H9 (cell line): ENCODE data around the gene NME4. TPM values are rescaled to one million over a fixed set of nuclear protein-coding genes. Genes with fewer than 3 reads are reported as not detected.

Experiments used
- DNase-seq: peaks from one replicate; pipeline ENCODE4 v3.0.0-alpha.2; 2017
- H2AFZ ChIP-seq: one replicate; pipeline ENCODE4 v1.6.1; 2013; ENCODE audit warnings: mild to moderate bottlenecking, low read length, control low read depth, moderate library complexity
- H2AK5ac ChIP-seq: 2 replicates; pipeline ENCODE4 v1.6.1; 2013; ENCODE audit warnings: low read length, control low read depth, mixed read lengths; ENCODE audit not compliant: insufficient read length
- H2BK120ac ChIP-seq: one replicate; pipeline ENCODE4 v1.6.1; 2013; ENCODE audit warnings: low read depth, mild to moderate bottlenecking, low read length, control low read depth, inconsistent platforms; ENCODE audit not compliant: poor library complexity, severe bottlenecking
- H2BK12ac ChIP-seq: 2 replicates; pipeline ENCODE4 v1.6.1; 2013; ENCODE audit warnings: low read length, control low read depth, mixed read lengths, low read depth; ENCODE audit not compliant: insufficient read length
- H2BK15ac ChIP-seq: 2 replicates; pipeline ENCODE4 v1.6.1; 2013; ENCODE audit warnings: low read depth, low read length, control low read depth
- H2BK20ac ChIP-seq: one replicate; pipeline ENCODE4 v1.6.1; 2013; ENCODE audit warnings: low read depth, mild to moderate bottlenecking, low read length, control low read depth, inconsistent platforms; ENCODE audit not compliant: poor library complexity, severe bottlenecking
- H2BK5ac ChIP-seq: 2 replicates; pipeline ENCODE4 v1.6.1; 2013; ENCODE audit warnings: low read length, control low read depth, mixed read lengths; ENCODE audit not compliant: insufficient read length
- H3K14ac ChIP-seq: 2 replicates; pipeline ENCODE4 v1.6.1; 2013; ENCODE audit warnings: low read length, control low read depth; ENCODE audit not compliant: insufficient read depth
- H3K18ac ChIP-seq: 2 replicates; pipeline ENCODE4 v1.6.1; 2013; ENCODE audit warnings: low read depth, mild to moderate bottlenecking, mixed read lengths, low read length, control low read depth; ENCODE audit not compliant: insufficient read length
- H3K23ac ChIP-seq: 2 replicates; pipeline ENCODE4 v1.6.1; 2013; ENCODE audit warnings: low read length, control low read depth, mixed read lengths, low read depth; ENCODE audit not compliant: insufficient read length
- H3K23me2 ChIP-seq: 2 replicates; pipeline ENCODE4 v1.6.1; 2013; ENCODE audit warnings: low read depth, mild to moderate bottlenecking, mixed read lengths, low read length, control low read depth; ENCODE audit not compliant: insufficient read length, poor library complexity, severe bottlenecking
- H3K27ac ChIP-seq: 2 replicates; pipeline ENCODE4 v1.5.1; 2013; ENCODE audit warnings: low read length, control low read depth, mixed read lengths, low read depth; ENCODE audit not compliant: insufficient read length
- H3K27me3 ChIP-seq: 2 replicates; pipeline ENCODE4 v1.6.1; 2013; ENCODE audit warnings: low read length, control low read depth, inconsistent platforms; ENCODE audit not compliant: insufficient read depth
- H3K4ac ChIP-seq: 2 replicates; pipeline ENCODE4 v1.6.1; 2013; ENCODE audit warnings: low read depth, mild to moderate bottlenecking, control low read depth, inconsistent platforms, low read length, moderate library complexity
- H3K4me1 ChIP-seq: 2 replicates; pipeline ENCODE4 v1.6.1; 2013; ENCODE audit warnings: low read length, control low read depth, inconsistent platforms; ENCODE audit not compliant: insufficient read depth
- H3K4me2 ChIP-seq: 2 replicates; pipeline ENCODE4 v1.6.1; 2013; ENCODE audit warnings: low read length, control low read depth, mixed read lengths; ENCODE audit not compliant: insufficient read length, insufficient read depth
- H3K56ac ChIP-seq: 2 replicates; pipeline ENCODE4 v1.6.1; 2013; ENCODE audit warnings: low read depth, mild to moderate bottlenecking, mixed read lengths, low read length, control low read depth; ENCODE audit not compliant: insufficient read length
- H3K79me1 ChIP-seq: 2 replicates; pipeline ENCODE4 v1.6.1; 2013; ENCODE audit warnings: low read depth, mild to moderate bottlenecking, moderate library complexity, low read length, control low read depth, inconsistent platforms; ENCODE audit not compliant: insufficient read depth, poor library complexity, severe bottlenecking
- H3K79me2 ChIP-seq: 2 replicates; pipeline ENCODE4 v1.6.1; 2013; ENCODE audit warnings: low read length, control low read depth, inconsistent platforms; ENCODE audit not compliant: insufficient read depth
- H3K9ac ChIP-seq: 2 replicates; pipeline ENCODE4 v1.6.1; 2013; ENCODE audit warnings: low read length, control low read depth, mixed read lengths; ENCODE audit not compliant: insufficient read length; ENCODE audit errors: extremely low read depth
- H3K9me3 ChIP-seq: one replicate; pipeline ENCODE4 v1.6.1; 2013; ENCODE audit warnings: low read depth, low read length, inconsistent platforms; ENCODE audit not compliant: control insufficient read depth
- H3T11ph ChIP-seq: one replicate; pipeline ENCODE4 v1.6.1; 2013; ENCODE audit warnings: mild to moderate bottlenecking, low read length, control low read depth, inconsistent platforms
- H4K20me1 ChIP-seq: one replicate; pipeline ENCODE4 v1.6.1; 2013; ENCODE audit not compliant: control insufficient read depth, insufficient read length, insufficient read depth
- H4K5ac ChIP-seq: 2 replicates; pipeline ENCODE4 v1.6.1; 2013; ENCODE audit warnings: low read depth, mild to moderate bottlenecking, mixed read lengths, low read length, control low read depth; ENCODE audit not compliant: insufficient read length
- H4K8ac ChIP-seq: replicated peaks from 2 replicates; pipeline ENCODE4 v1.6.1; 2013; ENCODE audit warnings: low read length, control low read depth, mixed read lengths, low read depth; ENCODE audit not compliant: insufficient read length
- H4K91ac ChIP-seq: 2 replicates; pipeline ENCODE4 v1.6.1; 2013; ENCODE audit warnings: low read depth, mild to moderate bottlenecking, moderate library complexity, mixed read lengths, low read length, control low read depth; ENCODE audit not compliant: insufficient read length
- H3K27ac Mint-ChIP-seq, 3 experiments: 2 replicates in 2 of 3; 3 replicates in 1 of 3; pipeline ENCODE4 v1.8.0; 2020 to 2021; ENCODE audit warnings: mixed read lengths in 3 of 3, mild to moderate bottlenecking in 1 of 3, moderate library complexity in 1 of 3
- H3K27me3 Mint-ChIP-seq: 2 replicates; pipeline ENCODE4 v1.8.0; 2021; ENCODE audit warnings: low read depth, mild to moderate bottlenecking, moderate library complexity, mixed read lengths
- H3K36me3 Mint-ChIP-seq, 3 experiments: 2 replicates in 2 of 3; 3 replicates in 1 of 3; pipeline ENCODE4 v1.8.0; 2020 to 2021; ENCODE audit warnings: low read depth in 3 of 3, mixed read lengths in 3 of 3; ENCODE audit not compliant: insufficient read depth in 1 of 3
- H3K4me1 Mint-ChIP-seq, 2 experiments: 2 replicates each; pipeline ENCODE4 v1.8.0; 2020; ENCODE audit warnings: mixed read lengths in 2 of 2
- H3K4me3 Mint-ChIP-seq, 2 experiments: 2 replicates in 1 of 2; 3 replicates in 1 of 2; pipeline ENCODE4 v1.8.0; 2020 to 2021; ENCODE audit warnings: mild to moderate bottlenecking in 2 of 2, mixed read lengths in 2 of 2, moderate library complexity in 1 of 2
- H3K9me3 Mint-ChIP-seq, 2 experiments: 2 replicates in 1 of 2; 3 replicates in 1 of 2; pipeline ENCODE4 v1.8.0; 2020; ENCODE audit warnings: mild to moderate bottlenecking in 2 of 2, mixed read lengths in 2 of 2, moderate library complexity in 1 of 2
- WGBS: extraction: QIAGEN DNeasy Blood & Tissue Kit; methylation state at CpG from one replicate; pipeline ENCODE4 v1.1.7; 2013; ENCODE audit warnings: missing lambda C conversion rate, low lambda C conversion rate, mixed read lengths; ENCODE audit not compliant: insufficient read length; ENCODE audit errors: extremely low coverage; 5-methylcytosine and 5-hydroxymethylcytosine counted together
- total RNA-seq: library from RNA; stranded (reverse); gene quantifications from 2 replicates; pipeline ENCODE4 v1.2.1, GENCODE V29; 2021
- TF ChIP-seq, protein P1 (sequence below): fragments of 200-600 bp; sonication (generic); conservative IDR thresholded peaks from 3 replicates; pipeline ENCODE4 v1.8.0; 2021; ENCODE audit warnings: antibody characterized with exemption, mild to moderate bottlenecking

Gene NME4
- total RNA-seq, 1 experiment from 2014 or later: 320 TPM

DNA sequence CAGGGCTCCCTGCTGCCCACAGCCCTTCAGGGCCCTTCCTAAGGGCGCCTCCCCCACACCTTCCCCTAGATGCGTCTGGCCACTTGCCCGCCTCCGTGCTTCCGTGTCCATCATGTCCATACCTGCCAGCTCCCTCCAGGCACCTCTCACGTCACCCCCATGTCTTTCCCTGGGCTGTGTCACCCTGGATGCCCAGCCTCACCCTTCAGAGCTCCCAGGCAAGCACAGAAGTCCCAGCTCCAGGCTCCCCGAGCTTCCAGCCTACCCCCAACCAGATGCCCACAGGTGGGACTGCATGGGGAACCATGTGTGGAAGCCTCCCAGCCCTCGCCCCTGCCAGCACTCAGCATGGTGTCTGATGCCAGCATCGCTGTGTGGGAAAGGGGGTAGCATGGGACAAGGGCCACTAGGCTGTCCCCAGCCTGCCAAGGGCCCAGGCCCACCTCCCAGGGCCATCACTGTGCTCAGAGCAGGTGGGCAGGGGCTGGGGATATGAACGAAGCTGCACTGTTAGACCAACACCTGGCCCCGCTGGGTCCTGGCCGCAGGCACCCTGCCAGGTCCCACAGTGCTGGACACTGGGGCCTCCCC lies 42.6 kb upstream of the NME4 start:
- H3K4me2 ChIP-seq: no peak overlapping the region

More for the DNA sequence above, 42.6 kb upstream of the NME4 start:
- no peak overlapping the region for H2BK5ac ChIP-seq
- no peak overlapping the region for H3K9ac ChIP-seq
- no peak for DNase-seq
- no peak overlapping the region for H2BK12ac ChIP-seq
- Mint-ChIP-seq H3K36me3 (peaks cover 0 to 17% (median 7%) of the 10 kb centered on the region in 3 experiments; a peak in 4 of 7 replicates), H3K4me3 (peak overlapping the region; percentile 15 to 63; a peak in 2 of 5 replicates), H3K4me1 (peaks cover 0 to 6% of the 10 kb centered on the region in 2 experiments; a peak in 2 of 4 replicates), H3K27me3 (no peaks in the 10 kb centered on the region), H3K27ac (no peak overlapping the region), H3K9me3 (no peaks in the 10 kb centered on the region)
- H3K23ac ChIP-seq: no peak overlapping the region
- H3K27me3 ChIP-seq: no peaks in the 10 kb centered on the region
- H3K23me2 ChIP-seq: peaks cover 4% of the 10 kb centered on the region
- H4K91ac ChIP-seq: no peak overlapping the region
- no peak overlapping the region for H3T11ph ChIP-seq
- H4K20me1 ChIP-seq: no peaks in the 10 kb centered on the region
- no peak overlapping the region for H4K5ac ChIP-seq
- no peak overlapping the region for H2AFZ ChIP-seq
- no peak overlapping the region for H3K4ac ChIP-seq
- no peak overlapping the region for H2BK15ac ChIP-seq
- no peak overlapping the region for H2BK120ac ChIP-seq
- H3K27ac ChIP-seq: no peak overlapping the region
- WGBS: no CpG with 5 or more reads among the region's 12 CpGs
- H3K18ac ChIP-seq: no peak overlapping the region
- no peaks in the 10 kb centered on the region for H3K79me1 ChIP-seq
- no peak overlapping the region for H3K14ac ChIP-seq
- H2AK5ac ChIP-seq: no peak overlapping the region
- no peak overlapping the region for H4K8ac ChIP-seq
- peaks cover 5% of the 10 kb centered on the region; the same call in 1 of the 2 replicates for H3K79me2 ChIP-seq
- no peaks in the 10 kb centered on the region for H3K4me1 ChIP-seq
- no peak overlapping the region for H2BK20ac ChIP-seq
- TF ChIP-seq, protein P1, sequence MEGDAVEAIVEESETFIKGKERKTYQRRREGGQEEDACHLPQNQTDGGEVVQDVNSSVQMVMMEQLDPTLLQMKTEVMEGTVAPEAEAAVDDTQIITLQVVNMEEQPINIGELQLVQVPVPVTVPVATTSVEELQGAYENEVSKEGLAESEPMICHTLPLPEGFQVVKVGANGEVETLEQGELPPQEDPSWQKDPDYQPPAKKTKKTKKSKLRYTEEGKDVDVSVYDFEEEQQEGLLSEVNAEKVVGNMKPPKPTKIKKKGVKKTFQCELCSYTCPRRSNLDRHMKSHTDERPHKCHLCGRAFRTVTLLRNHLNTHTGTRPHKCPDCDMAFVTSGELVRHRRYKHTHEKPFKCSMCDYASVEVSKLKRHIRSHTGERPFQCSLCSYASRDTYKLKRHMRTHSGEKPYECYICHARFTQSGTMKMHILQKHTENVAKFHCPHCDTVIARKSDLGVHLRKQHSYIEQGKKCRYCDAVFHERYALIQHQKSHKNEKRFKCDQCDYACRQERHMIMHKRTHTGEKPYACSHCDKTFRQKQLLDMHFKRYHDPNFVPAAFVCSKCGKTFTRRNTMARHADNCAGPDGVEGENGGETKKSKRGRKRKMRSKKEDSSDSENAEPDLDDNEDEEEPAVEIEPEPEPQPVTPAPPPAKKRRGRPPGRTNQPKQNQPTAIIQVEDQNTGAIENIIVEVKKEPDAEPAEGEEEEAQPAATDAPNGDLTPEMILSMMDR: no peak
- no peaks in the 10 kb centered on the region for H3K9me3 ChIP-seq
- H3K56ac ChIP-seq: no peak overlapping the region
